ENCODE measurements around the gene CORIN. TPM values are rescaled to one million over a fixed set of nuclear protein-coding genes. Genes with fewer than 3 reads are reported as not detected.

The CORIN gene
- total and polyA plus RNA-seq, 2 of the 4 experiments (the other 2 are of a cell fraction), result 20.3 to 24.7 TPM

DNA sequence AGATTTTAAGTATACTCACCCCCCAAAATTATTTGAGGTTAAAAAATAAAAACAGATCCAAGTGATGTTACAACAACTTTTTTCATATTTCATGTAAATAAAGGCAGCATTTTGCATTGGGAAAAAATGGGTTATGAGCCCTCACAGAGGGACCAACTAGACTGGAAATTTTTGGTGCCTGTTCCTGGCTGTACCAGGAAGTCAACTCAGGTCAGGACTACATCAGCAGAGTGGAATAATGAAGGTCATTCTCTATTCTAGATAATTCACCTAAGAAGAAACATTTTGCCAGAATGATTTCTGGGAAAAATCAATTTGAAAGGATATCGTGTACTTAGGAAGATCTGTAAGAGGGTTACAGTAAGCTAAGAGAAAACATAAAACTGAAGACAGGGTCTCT is 66.8 kb downstream of the CORIN start:
- Histone ChIP-seq H3K4me1 (ENCODE audit: control insufficient read depth, insufficient read depth, low read length) (no peaks in the 10 kb centered on the region), H4K8ac (ENCODE audit: low read depth in 2 of 2, low read length in 2 of 2) (no peak overlapping the region), H2AK9ac (replicated peaks; ENCODE audit: low read depth, low read length, poor library complexity) (no peak overlapping the region), H3K36me3 (ENCODE audit: control insufficient read depth, insufficient read depth, low read length) (no peaks in the 10 kb centered on the region), H3K18ac (ENCODE audit: low read depth, low read length) (no peak overlapping the region), H3K79me1 (ENCODE audit: low read depth in 1 of 2, low read length in 2 of 2) (no peaks in the 10 kb centered on the region), H2BK5ac (ENCODE audit: low read depth, low read length, poor library complexity, severe bottlenecking) (no peak overlapping the region), H2BK120ac (ENCODE audit: low read depth, low read length) (no peak overlapping the region), H3K56ac (ENCODE audit: extremely low read depth, insufficient read depth, low read length) (no peak overlapping the region), H3K4me3 (ENCODE audit: insufficient read depth, low read depth, low read length) (no peak overlapping the region), H4K5ac (ENCODE audit: low read depth, low read length) (no peak overlapping the region), H2AFZ (replicated peaks; ENCODE audit: low read length, poor library complexity) (no peak overlapping the region), H2BK20ac (ENCODE audit: low read depth, low read length) (no peak overlapping the region), H4K20me1 (ENCODE audit: insufficient read depth, low read length) (no peaks in the 10 kb centered on the region), H3K9me3 (ENCODE audit: control insufficient read depth, insufficient read depth, low read length) (no peaks in the 10 kb centered on the region), H3K23ac (ENCODE audit: low read depth, low read length) (no peak overlapping the region), H3K4ac (ENCODE audit: low read depth, low read length) (no peak overlapping the region), H3K27ac (ENCODE audit: insufficient read depth, low read length) (no peak overlapping the region), H3K9ac (ENCODE audit: low read depth, low read length) (no peak overlapping the region), H2AK5ac (ENCODE audit: low read depth, low read length) (no peak overlapping the region), H3K14ac (replicated peaks; ENCODE audit: low read depth, low read length) (no peak overlapping the region), H2BK15ac (ENCODE audit: low read depth, low read length) (no peak overlapping the region), H3K9me1 (ENCODE audit: insufficient read depth, low read length) (no peaks in the 10 kb centered on the region), H3K4me2 (ENCODE audit: low read depth, low read length) (no peak overlapping the region), H3K27me3 (ENCODE audit: control insufficient read depth, insufficient read depth, low read length) (peaks cover 1% of the 10 kb centered on the region; the same call in 1 of the 2 replicates), H4K91ac (ENCODE audit: insufficient read depth, low read depth, low read length) (no peak overlapping the region)
- WGBS, 2 experiments (ENCODE audit: extremely low coverage in 2 of 2, insufficient read length in 1 of 2), result 100% methylated on average over 1 of the region's 1 CpG; no CpG with 5 or more reads in 1 of the 2 experiments
- DNase-seq (no peak), ATAC-seq (ENCODE audit: low read depth) (no peak)
- ChIA-PET CTCF (no interaction called here), POLR2A (ENCODE audit: unreplicated experiment) (no interaction called here)
- TF ChIP-seq MXI1 (IDR thresholded peaks at IDR 0.05; ENCODE audit: borderline replicate concordance, low read depth, low read length) (no peak), CHD1 (IDR thresholded peaks at IDR 0.05; ENCODE audit: low read depth, low read length) (no peak), RFX5 (IDR thresholded peaks at IDR 0.05; ENCODE audit: low read depth, low read length) (no peak), RCOR1 (IDR thresholded peaks at IDR 0.05; ENCODE audit: insufficient replicate concordance, low read length) (no peak), RAD21 (IDR thresholded peaks at IDR 0.05; ENCODE audit: low read length) (no peak), CTCF (conservative IDR thresholded peaks at IDR 0.05; ENCODE audit: low read depth, low read length) (no peak), MAFK (IDR thresholded peaks at IDR 0.05; ENCODE audit: low read depth, low read length) (no peak), SMC3 (IDR thresholded peaks at IDR 0.05; ENCODE audit: low read depth, low read length) (no peak), MAZ (IDR thresholded peaks at IDR 0.05; ENCODE audit: borderline replicate concordance, low read depth, low read length) (no peak), USF2 (IDR thresholded peaks at IDR 0.05; ENCODE audit: low read depth, low read length) (no peak), NFE2L2 (IDR thresholded peaks at IDR 0.05; ENCODE audit: low read depth, low read length) (no peak), CEBPB (IDR thresholded peaks at IDR 0.05; ENCODE audit: low read depth, low read length) (no peak), ELK1 (IDR thresholded peaks at IDR 0.05; ENCODE audit: borderline replicate concordance, low read depth, low read length) (no peak), FOS (IDR thresholded peaks at IDR 0.05; ENCODE audit: low read depth, low read length) (no peak), POLR2A (IDR thresholded peaks at IDR 0.05; ENCODE audit: low read depth, low read length) (no peak)
- no TSS peak for BruUV-seq (replicated peaks)
- intact Hi-C loops (cut with micrococcal nuclease), result no loop called here
- dilution Hi-C loops (cut with HindIII; ENCODE audit: low sequenced_read_pairs, unreplicated experiment), result no loop called here
- in situ Hi-C loops (cut with MboI; ENCODE audit: low sequenced_read_pairs), result no loop called here
